Neural cell (in vitro differentiated cells): Measurements from ENCODE around the gene SKOR2. TPM values are rescaled to one million over a fixed set of nuclear protein-coding genes. Genes with fewer than 3 reads are reported as not detected.
"Not testable (repeated sequence)": the region's sequence is repeated elsewhere in the genome, so short reads cannot be mapped to it uniquely, and the experiment has no call there.

ENCODE experiments used
- H2AFZ ChIP-seq: fragments of 200-600, 300-800 bp; sonication (generic), shearing (Covaris generic); 2 replicates; pipeline ENCODE4 v1.6.0; 2014; ENCODE audit warnings: low read depth, mild to moderate bottlenecking, antibody characterized with exemption, low read length, moderate library complexity
- H3F3A ChIP-seq: fragments of 200-600 bp; shearing (Covaris generic); 2 replicates; pipeline ENCODE4 v1.6.1; 2016; ENCODE audit warnings: mild to moderate bottlenecking, moderate library complexity, mixed read lengths, antibody characterized with exemption, low read length; ENCODE audit not compliant: insufficient read depth, poor library complexity, severe bottlenecking
- H3K27ac ChIP-seq: fragments of 200-600, 300-800 bp; sonication (generic), shearing (Covaris generic); 2 replicates; pipeline ENCODE4 v1.5.1; 2014; ENCODE audit warnings: mild to moderate bottlenecking, low read length, moderate library complexity
- H3K27me3 ChIP-seq: fragments of 300-800, 200-600 bp; sonication (generic), shearing (Covaris generic); 2 replicates; pipeline ENCODE4 v1.6.0; 2014; ENCODE audit warnings: mild to moderate bottlenecking, low read depth, low read length, moderate library complexity; ENCODE audit not compliant: insufficient read depth
- H3K36me3 ChIP-seq: fragments of 300-800, 200-600 bp; sonication (generic), shearing (Covaris generic); 2 replicates; pipeline ENCODE4 v1.5.1; 2014; ENCODE audit warnings: mild to moderate bottlenecking, antibody characterized with exemption, low read length, moderate library complexity; ENCODE audit not compliant: insufficient read depth
- H3K4me2 ChIP-seq: fragments of 300-800, 200-600 bp; sonication (generic), shearing (Covaris generic); 2 replicates; pipeline ENCODE4 v1.6.0; 2014; ENCODE audit warnings: mild to moderate bottlenecking, low read length
- H3K4me3 ChIP-seq: fragments of 300-800, 200-600 bp; sonication (generic), shearing (Covaris generic); 2 replicates; pipeline ENCODE4 v1.5.1; 2014; ENCODE audit warnings: mild to moderate bottlenecking, low read length, moderate library complexity
- H3K79me2 ChIP-seq: fragments of 200-600 bp; shearing (Covaris generic); replicated peaks from 2 replicates; pipeline ENCODE4 v1.6.0; 2014; ENCODE audit warnings: mild to moderate bottlenecking, low read length, moderate library complexity; ENCODE audit not compliant: insufficient read depth
- H3K9ac ChIP-seq: fragments of 300-800, 200-600 bp; sonication (generic), shearing (Covaris generic); 2 replicates; pipeline ENCODE4 v1.6.1; 2016; ENCODE audit warnings: mild to moderate bottlenecking, low read length, mixed read lengths
- H3K9me2 ChIP-seq: fragments of 200-600 bp; shearing (Covaris generic); 2 replicates; pipeline ENCODE4 v1.6.1; 2016; ENCODE audit warnings: mild to moderate bottlenecking, low read length, mixed read lengths; ENCODE audit not compliant: insufficient read depth
- H3K9me3 ChIP-seq: fragments of 200-600, 300-800 bp; sonication (generic), shearing (Covaris generic); 2 replicates; pipeline ENCODE4 v1.6.1; 2016; ENCODE audit warnings: mild to moderate bottlenecking, mixed run types, low read length, moderate library complexity, mixed read lengths
- H4K20me1 ChIP-seq: fragments of 200-600 bp; shearing (Covaris generic); 2 replicates; pipeline ENCODE4 v1.6.1; 2016; ENCODE audit warnings: mild to moderate bottlenecking, mixed run types; ENCODE audit not compliant: insufficient read depth
- CTCF ChIP-seq: fragments of 450-650 bp; IDR thresholded peaks from 2 replicates; pipeline ENCODE4 v1.5.1; 2014; ENCODE audit warnings: antibody characterized with exemption, mild to moderate bottlenecking, moderate library complexity; ENCODE audit not compliant: poor library complexity, severe bottlenecking
- EP300 ChIP-seq: fragments of 450-650 bp; conservative IDR thresholded peaks from 2 replicates; pipeline ENCODE4 v1.6.1; 2014; ENCODE audit warnings: antibody characterized with exemption, mild to moderate bottlenecking, moderate library complexity; ENCODE audit not compliant: poor library complexity, severe bottlenecking
- MXI1 ChIP-seq: fragments of 450-650 bp; conservative IDR thresholded peaks from 2 replicates; pipeline ENCODE4 v1.6.1; 2014; ENCODE audit warnings: antibody characterized with exemption, mild to moderate bottlenecking; ENCODE audit not compliant: poor library complexity, severe bottlenecking
- POLR2AphosphoS5 ChIP-seq: IDR thresholded peaks from 2 replicates; pipeline ENCODE4 v1.6.1; 2012
- RAD21 ChIP-seq: fragments of 450-650 bp; conservative IDR thresholded peaks from 2 replicates; pipeline ENCODE4 v1.6.1; 2014; ENCODE audit warnings: antibody characterized with exemption, mild to moderate bottlenecking, moderate library complexity
- REST ChIP-seq: IDR thresholded peaks from 2 replicates; pipeline ENCODE4 v1.6.1; 2012; ENCODE audit warnings: borderline replicate concordance
- SMC3 ChIP-seq: fragments of 450-650 bp; conservative IDR thresholded peaks from 2 replicates; pipeline ENCODE4 v1.6.1; 2014; ENCODE audit warnings: antibody characterized with exemption, mild to moderate bottlenecking, moderate library complexity; ENCODE audit not compliant: poor library complexity
- TAF1 ChIP-seq: IDR thresholded peaks from 2 replicates; pipeline ENCODE4 v1.6.1; 2012; ENCODE audit warnings: low read depth
- polyA plus RNA-seq: library from polyadenylated mRNA; depleted of rRNA; stranded (reverse); fragments of >200 nt; gene quantifications from 2 replicates; pipeline ENCODE4 v1.2.3, GENCODE V29; 2014

Gene SKOR2
- polyA plus RNA-seq, 1 donor from 2014 or later, result not detected

- Histone ChIP-seq H3K27me3 (no peaks in the 10 kb centered on the region), H3K27ac (no peak overlapping the region), H2AFZ (no peak overlapping the region), H3K4me2 (no peak overlapping the region), H3K9ac (no peak overlapping the region), H4K20me1 (no peaks in the 10 kb centered on the region), H3K79me2 (no peaks in the 10 kb centered on the region), H3K9me3 (no peaks in the 10 kb centered on the region), H3K9me2 (no peaks in the 10 kb centered on the region), H3K36me3 (no peaks in the 10 kb centered on the region), H3K4me3 (no peak overlapping the region), H3F3A (no peaks in the 10 kb centered on the region)
- TF ChIP-seq SMC3, result peak; percentile 68
- peak; percentile 60 for TF ChIP-seq RAD21
- no peak for TF ChIP-seq EP300
- TF ChIP-seq CTCF, result peak; percentile 64
These were observed 46.4 kb downstream of the SKOR2 start for GRCh38 chr18:47204908-47205522.

- TF ChIP-seq MXI1, result no peak
- no peak for TF ChIP-seq EP300
- no peak for TF ChIP-seq REST
- no peak for TF ChIP-seq POLR2AphosphoS5
- no peak for TF ChIP-seq TAF1
- no peak overlapping the region for H3K4me3 ChIP-seq
- H3K27me3 ChIP-seq, result no peaks in the 10 kb centered on the region
- no peak overlapping the region for H3K27ac ChIP-seq
- H3K9me2 ChIP-seq, result no peaks in the 10 kb centered on the region
- H3K9me3 ChIP-seq, result no peaks in the 10 kb centered on the region
- H3K9ac ChIP-seq, result no peak overlapping the region
- H4K20me1 ChIP-seq, result no peaks in the 10 kb centered on the region
- no peaks in the 10 kb centered on the region for H3F3A ChIP-seq
- H2AFZ ChIP-seq, result no peak overlapping the region
- H3K36me3 ChIP-seq, result no peaks in the 10 kb centered on the region
- no peaks in the 10 kb centered on the region for H3K79me2 ChIP-seq
- H3K4me2 ChIP-seq, result no peak overlapping the region
These were observed 47.6 kb downstream of the SKOR2 start for GRCh38 chr18:47203626-47204464.

- not testable (repeated sequence) for H3F3A ChIP-seq, H3K27ac ChIP-seq, H2AFZ ChIP-seq
These were observed 55.5 kb downstream of the SKOR2 start for GRCh38 chr18:47195961-47196360.

More at GRCh38 chr18:47195961-47196360, 55.5 kb downstream of the SKOR2 start:
- not testable (repeated sequence) for H3K9me3 ChIP-seq, H3K9me2 ChIP-seq, H3K4me3 ChIP-seq, H4K20me1 ChIP-seq, H3K4me2 ChIP-seq, H3K79me2 ChIP-seq, H3K9ac ChIP-seq, H3K36me3 ChIP-seq, H3K27me3 ChIP-seq
